HepG2 (cell line): ENCODE data around the gene LSM5.

Experiments
- FOXM1 ChIP-seq: sonication (generic); formaldehyde crosslinking; IDR thresholded peaks from 2 replicates; pipeline ENCODE4 v1.5.0; 2020; ENCODE audit warnings: missing genetic modification reagents
- HMG20A ChIP-seq: IDR thresholded peaks from 2 replicates; pipeline ENCODE4 v1.6.1; 2016; ENCODE audit warnings: borderline replicate concordance
- JUN ChIP-seq: sonication (generic); formaldehyde crosslinking; IDR thresholded peaks from 2 replicates; pipeline ENCODE4 v1.4.0; 2020; ENCODE audit warnings: mild to moderate bottlenecking, missing genetic modification reagents
- SNRNP70 ChIP-seq: fragments of 200-400 bp; formaldehyde crosslinking; IDR thresholded peaks from 2 replicates; pipeline ENCODE4 v1.6.1; 2017; ENCODE audit warnings: mild to moderate bottlenecking, low read depth, low read length, moderate library complexity
- TSC22D2 ChIP-seq: sonication (generic); formaldehyde crosslinking; IDR thresholded peaks from 2 replicates; pipeline ENCODE4 v1.5.1; 2020; ENCODE audit warnings: missing genetic modification reagents, mild to moderate bottlenecking, borderline replicate concordance
- ZNF709 ChIP-seq: sonication (generic); formaldehyde crosslinking; IDR thresholded peaks from 2 replicates; pipeline ENCODE4 v1.5.0; 2020; ENCODE audit warnings: mild to moderate bottlenecking, missing genetic modification reagents
- ZNF792 ChIP-seq: IDR thresholded peaks from 2 replicates; pipeline ENCODE4 v1.6.1; 2016
- ZNF883 ChIP-seq: sonication (generic); formaldehyde crosslinking; IDR thresholded peaks from 2 replicates; pipeline ENCODE4 v1.5.1; 2020; ENCODE audit warnings: mild to moderate bottlenecking, missing genetic modification reagents; ENCODE audit errors: not compliant biosample characterization

DNA sequence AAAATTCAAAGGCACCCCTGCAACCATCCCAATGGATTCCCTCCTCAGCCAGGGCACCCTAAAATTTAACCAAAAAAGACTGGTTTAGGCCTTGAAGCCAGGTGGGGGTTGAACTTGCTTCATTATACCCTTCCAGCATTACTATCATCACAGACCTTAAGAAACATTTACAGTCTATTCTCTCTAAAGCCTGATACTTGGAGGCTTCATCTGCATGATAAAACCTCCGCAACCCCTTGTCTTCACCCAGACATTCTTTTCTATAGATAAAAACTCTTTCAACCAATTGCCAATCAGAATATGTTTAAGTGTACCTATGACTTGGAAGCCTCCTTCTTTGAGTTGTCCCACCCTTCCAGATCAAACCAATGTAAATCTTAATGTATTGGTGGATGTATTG, 23.0 kb upstream of the LSM5 start:
- no peak for TF ChIP-seq FOXM1 (CRISPR knock-in tag)
- no peak for TF ChIP-seq JUN (CRISPR knock-in tag)
- no peak for TF ChIP-seq ZNF883
- no peak for TF ChIP-seq SNRNP70
- TF ChIP-seq ZNF792: no peak
- TF ChIP-seq TSC22D2 (CRISPR knock-in tag): no peak
- TF ChIP-seq ZNF709: no peak
- no peak for TF ChIP-seq HMG20A (CRISPR knock-in tag)
